ENCODE measurements around the gene PAX8. TPM values are rescaled to one million over a fixed set of nuclear protein-coding genes. Genes with fewer than 3 reads are reported as not detected.

PAX8 gene
- total and polyA plus RNA-seq, 2 experiments from 2014 or later: 0.16 TPM; not detected in 1

DNA sequence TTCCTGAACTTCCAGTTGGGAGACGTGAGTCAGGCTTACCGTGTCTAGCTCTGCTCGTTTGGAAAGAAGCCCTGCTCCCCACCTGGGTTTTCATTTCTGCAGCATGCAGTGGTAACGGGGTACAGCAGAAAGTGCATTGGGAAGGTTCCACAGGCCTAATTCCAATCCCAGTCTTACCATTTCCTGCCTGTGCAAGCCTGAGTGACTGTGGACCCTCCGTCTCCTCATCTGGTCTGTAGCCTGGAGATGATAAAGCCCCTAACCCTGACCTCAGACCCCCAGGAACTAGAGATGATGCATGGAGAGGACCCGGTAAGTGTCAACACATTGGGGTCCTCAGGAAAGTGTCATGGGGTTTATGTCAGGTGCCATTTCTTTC, 110.8 kb downstream of the PAX8 start:
- Histone ChIP-seq H2AFZ (no peak overlapping the region), H3K4me3 (no peak overlapping the region), H3K9me3 (ENCODE audit: low read depth) (no peaks in the 10 kb centered on the region), H3K36me3 (replicated peaks; ENCODE audit: insufficient read depth, low read depth) (no peaks in the 10 kb centered on the region), H3K27me3 (no peaks in the 10 kb centered on the region), H3K9me2 (replicated peaks; ENCODE audit: insufficient read depth) (no peaks in the 10 kb centered on the region), H4K20me1 (ENCODE audit: insufficient read depth, poor library complexity, severe bottlenecking) (no peaks in the 10 kb centered on the region), H3K79me2 (no peaks in the 10 kb centered on the region), H3K27ac (peak overlapping the region; percentile 87), H3K4me1 (ENCODE audit: insufficient read depth) (peaks cover 11% of the 10 kb centered on the region), H3K4me2 (no peak overlapping the region)
- DNase-seq (ENCODE audit: low spot score): no peak
- 86% methylated on average over 6 of the region's 6 CpGs for WGBS (ENCODE audit: low lambda C conversion rate, missing lambda C conversion rate)
- TF ChIP-seq EZH2phosphoT487 (IDR thresholded peaks at IDR 0.05; ENCODE audit: low read depth, severe bottlenecking, unreplicated experiment): no peak

- WGBS (ENCODE audit: low lambda C conversion rate, missing lambda C conversion rate): 59% methylated on average over 12 of the region's 12 CpGs
- Histone ChIP-seq H3K79me2 (peaks cover 4% of the 10 kb centered on the region), H3K9me2 (replicated peaks; ENCODE audit: insufficient read depth) (no peaks in the 10 kb centered on the region), H3K4me1 (ENCODE audit: insufficient read depth) (peaks cover 11% of the 10 kb centered on the region), H2AFZ (no peak overlapping the region), H4K20me1 (ENCODE audit: insufficient read depth, poor library complexity, severe bottlenecking) (no peaks in the 10 kb centered on the region), H3K36me3 (replicated peaks; ENCODE audit: insufficient read depth, low read depth) (no peaks in the 10 kb centered on the region), H3K27me3 (no peaks in the 10 kb centered on the region), H3K4me2 (no peak overlapping the region), H3K9me3 (ENCODE audit: low read depth) (no peaks in the 10 kb centered on the region), H3K27ac (peak overlapping the region; percentile 87), H3K4me3 (no peak overlapping the region)
- peak; percentile 76 for DNase-seq (ENCODE audit: low spot score)
- TF ChIP-seq, protein P1, sequence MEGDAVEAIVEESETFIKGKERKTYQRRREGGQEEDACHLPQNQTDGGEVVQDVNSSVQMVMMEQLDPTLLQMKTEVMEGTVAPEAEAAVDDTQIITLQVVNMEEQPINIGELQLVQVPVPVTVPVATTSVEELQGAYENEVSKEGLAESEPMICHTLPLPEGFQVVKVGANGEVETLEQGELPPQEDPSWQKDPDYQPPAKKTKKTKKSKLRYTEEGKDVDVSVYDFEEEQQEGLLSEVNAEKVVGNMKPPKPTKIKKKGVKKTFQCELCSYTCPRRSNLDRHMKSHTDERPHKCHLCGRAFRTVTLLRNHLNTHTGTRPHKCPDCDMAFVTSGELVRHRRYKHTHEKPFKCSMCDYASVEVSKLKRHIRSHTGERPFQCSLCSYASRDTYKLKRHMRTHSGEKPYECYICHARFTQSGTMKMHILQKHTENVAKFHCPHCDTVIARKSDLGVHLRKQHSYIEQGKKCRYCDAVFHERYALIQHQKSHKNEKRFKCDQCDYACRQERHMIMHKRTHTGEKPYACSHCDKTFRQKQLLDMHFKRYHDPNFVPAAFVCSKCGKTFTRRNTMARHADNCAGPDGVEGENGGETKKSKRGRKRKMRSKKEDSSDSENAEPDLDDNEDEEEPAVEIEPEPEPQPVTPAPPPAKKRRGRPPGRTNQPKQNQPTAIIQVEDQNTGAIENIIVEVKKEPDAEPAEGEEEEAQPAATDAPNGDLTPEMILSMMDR (IDR thresholded peaks at IDR 0.05; ENCODE audit: poor library complexity): no peak
- no peak for TF ChIP-seq EZH2 (IDR thresholded peaks at IDR 0.05; ENCODE audit: borderline replicate concordance)
- TF ChIP-seq EZH2phosphoT487 (IDR thresholded peaks at IDR 0.05; ENCODE audit: low read depth, severe bottlenecking, unreplicated experiment): no peak
These were observed 111.4 kb downstream of the PAX8 start for GRCh38 chr2:113167115-113167932.

- no peaks in the 10 kb centered on the region for H3K36me3 ChIP-seq (replicated peaks; ENCODE audit: insufficient read depth, low read depth)
- H3K79me2 ChIP-seq: peaks cover 4% of the 10 kb centered on the region
- no peak for DNase-seq (ENCODE audit: low spot score)
- H3K9me2 ChIP-seq (replicated peaks; ENCODE audit: insufficient read depth): no peaks in the 10 kb centered on the region
- 93% methylated on average over 7 of the region's 7 CpGs for WGBS (ENCODE audit: low lambda C conversion rate, missing lambda C conversion rate)
- H3K9me3 ChIP-seq (ENCODE audit: low read depth): no peaks in the 10 kb centered on the region
- no peaks in the 10 kb centered on the region for H4K20me1 ChIP-seq (ENCODE audit: insufficient read depth, poor library complexity, severe bottlenecking)
- no peak overlapping the region for H2AFZ ChIP-seq
- no peak overlapping the region for H3K4me3 ChIP-seq
- no peak overlapping the region for H3K27ac ChIP-seq
- H3K27me3 ChIP-seq: no peaks in the 10 kb centered on the region
- TF ChIP-seq EZH2 (IDR thresholded peaks at IDR 0.05; ENCODE audit: borderline replicate concordance) (no peak), EZH2phosphoT487 (IDR thresholded peaks at IDR 0.05; ENCODE audit: low read depth, severe bottlenecking, unreplicated experiment) (no peak)
- TF ChIP-seq, protein P1 (IDR thresholded peaks at IDR 0.05; ENCODE audit: poor library complexity): no peak
- H3K4me2 ChIP-seq: no peak overlapping the region
- peaks cover 11% of the 10 kb centered on the region for H3K4me1 ChIP-seq (ENCODE audit: insufficient read depth)
These were observed 112.5 kb downstream of the PAX8 start for GRCh38 chr2:113166187-113166645.

Other genes starting within 250 kb of the PAX8 start
- gene IL36B, start 226.1 kb downstream of the PAX8 start, total RNA-seq: not detected in 2 replicates
- gene IL36B, start 226.1 kb downstream of the PAX8 start, polyA plus RNA-seq: not detected in 2 replicates
- gene IL36RN, start 219.7 kb downstream of the PAX8 start, total RNA-seq: 0.12 and 0.63 TPM in 2 replicates
- gene IL36RN, start 219.7 kb downstream of the PAX8 start, polyA plus RNA-seq: 0.23 and 0.49 TPM in 2 replicates
- gene IL1F10, start 211.0 kb downstream of the PAX8 start, total RNA-seq: not detected in 2 replicates
- gene IL1F10, start 211.0 kb downstream of the PAX8 start, polyA plus RNA-seq: not detected in 2 replicates
- 3.1 and 4.3 TPM in 2 replicates for gene IL1RN, start 151.3 kb downstream of the PAX8 start, total RNA-seq
- gene IL1RN, start 151.3 kb downstream of the PAX8 start, polyA plus RNA-seq: 4.5 and 7.3 TPM in 2 replicates
- gene PSD4, start 105.0 kb downstream of the PAX8 start, total RNA-seq: 22.6 and 26.5 TPM in 2 replicates
- 11.5 and 15.1 TPM in 2 replicates for gene PSD4, start 105.0 kb downstream of the PAX8 start, polyA plus RNA-seq
- 43.8 and 46.3 TPM in 2 replicates for gene ZNG1B, start 158.8 kb upstream of the PAX8 start, total RNA-seq
- gene ZNG1B, start 158.8 kb upstream of the PAX8 start, polyA plus RNA-seq: 52.3 and 55.4 TPM in 2 replicates
- 0.12 and 0.20 TPM in 2 replicates for gene FOXD4L1, start 219.7 kb upstream of the PAX8 start, total RNA-seq
- not detected in 2 replicates for gene FOXD4L1, start 219.7 kb upstream of the PAX8 start, polyA plus RNA-seq

Data from hepatocyte (in vitro differentiated cells).